ENCODE measurements around the gene PCDHA7. TPM values are rescaled to one million over a fixed set of nuclear protein-coding genes. Genes with fewer than 3 reads are reported as not detected.
"Not testable (repeated sequence)": the region's sequence is repeated elsewhere in the genome, so short reads cannot be mapped to it uniquely, and the experiment has no call there.

Gene PCDHA7, protein sequence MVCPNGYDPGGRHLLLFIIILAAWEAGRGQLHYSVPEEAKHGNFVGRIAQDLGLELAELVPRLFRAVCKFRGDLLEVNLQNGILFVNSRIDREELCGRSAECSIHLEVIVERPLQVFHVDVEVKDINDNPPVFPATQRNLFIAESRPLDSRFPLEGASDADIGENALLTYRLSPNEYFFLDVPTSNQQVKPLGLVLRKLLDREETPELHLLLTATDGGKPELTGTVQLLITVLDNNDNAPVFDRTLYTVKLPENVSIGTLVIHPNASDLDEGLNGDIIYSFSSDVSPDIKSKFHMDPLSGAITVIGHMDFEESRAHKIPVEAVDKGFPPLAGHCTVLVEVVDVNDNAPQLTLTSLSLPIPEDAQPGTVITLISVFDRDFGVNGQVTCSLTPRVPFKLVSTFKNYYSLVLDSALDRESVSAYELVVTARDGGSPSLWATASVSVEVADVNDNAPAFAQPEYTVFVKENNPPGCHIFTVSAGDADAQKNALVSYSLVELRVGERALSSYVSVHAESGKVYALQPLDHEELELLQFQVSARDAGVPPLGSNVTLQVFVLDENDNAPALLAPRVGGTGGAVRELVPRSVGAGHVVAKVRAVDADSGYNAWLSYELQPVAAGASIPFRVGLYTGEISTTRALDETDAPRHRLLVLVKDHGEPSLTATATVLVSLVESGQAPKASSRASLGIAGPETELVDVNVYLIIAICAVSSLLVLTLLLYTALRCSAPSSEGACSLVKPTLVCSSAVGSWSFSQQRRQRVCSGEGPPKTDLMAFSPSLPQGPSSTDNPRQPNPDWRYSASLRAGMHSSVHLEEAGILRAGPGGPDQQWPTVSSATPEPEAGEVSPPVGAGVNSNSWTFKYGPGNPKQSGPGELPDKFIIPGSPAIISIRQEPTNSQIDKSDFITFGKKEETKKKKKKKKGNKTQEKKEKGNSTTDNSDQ
- polyA plus RNA-seq, result 0.31 TPM
- long read RNA-seq, donor 1, result 0 reads
- long read RNA-seq, donor 2, partial matches to known transcripts, result 0 of 1 reads
- long read RNA-seq, donor 2, other reads (novel, unspliced or antisense), result 0 of 1 reads
- long read RNA-seq, donor 3, result 0 reads
- long read RNA-seq, donor 4, result 0 reads
- long read RNA-seq, donor 5, result 0 reads
- long read RNA-seq, donor 6, result 0 reads
- long read RNA-seq, donor 7, result 0 reads
- long read RNA-seq, donor 8, result 0 reads
- long read RNA-seq, donor 9, result 0 reads
- long read RNA-seq, donor 10, result 0 reads
- long read RNA-seq, donor 11, result 0 reads

DNA sequence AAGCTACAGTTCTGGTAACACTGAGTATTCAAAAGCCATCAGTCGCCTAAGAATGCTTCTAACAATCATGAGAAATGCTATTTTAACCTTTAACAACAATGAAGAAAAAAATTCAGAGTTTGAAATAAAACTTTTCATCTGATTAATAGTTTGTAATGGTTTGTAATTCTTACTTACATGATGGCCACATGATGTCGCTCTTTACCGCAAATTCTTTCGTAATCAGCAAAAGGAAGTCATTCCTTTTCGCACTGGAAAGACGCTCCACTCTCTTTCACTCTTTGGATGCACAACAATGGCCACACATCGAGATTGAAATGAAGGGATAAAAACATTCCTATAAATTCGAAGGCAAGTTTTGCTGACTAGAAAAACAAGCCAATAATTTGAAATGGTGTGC lies at the start of gene PCDHA7:
TSS of gene PCDHA7 (plus strand) at position 277 of the 400 bp plus-strand sequence. CDS start at position 392, 115 bp downstream.
- no peak within 1 kb of the TSS for H3K27ac ChIP-seq (ENCODE audit: low read length)
- 12% methylated on average over 3 of the region's 8 CpGs for WGBS (ENCODE audit: insufficient coverage, low lambda C conversion rate)
- H3K4me1 ChIP-seq (ENCODE audit: control insufficient read depth, insufficient read depth, low read length), result no peaks in the 10 kb centered on the region
- peaks cover 32% of the 10 kb centered on the region for H3K9me3 ChIP-seq (ENCODE audit: control insufficient read depth, low read depth, low read length)
- DNase-seq, result no peak
- no peak within 1 kb of the TSS for H3K4me3 ChIP-seq (ENCODE audit: low read length)
- H3K27me3 ChIP-seq (ENCODE audit: control insufficient read depth, insufficient read depth, low read length), result peaks cover 3% of the 10 kb centered on the region
- no peaks in the 10 kb centered on the region for H3K36me3 ChIP-seq (ENCODE audit: control insufficient read depth, insufficient read depth, low read length)

DNA sequence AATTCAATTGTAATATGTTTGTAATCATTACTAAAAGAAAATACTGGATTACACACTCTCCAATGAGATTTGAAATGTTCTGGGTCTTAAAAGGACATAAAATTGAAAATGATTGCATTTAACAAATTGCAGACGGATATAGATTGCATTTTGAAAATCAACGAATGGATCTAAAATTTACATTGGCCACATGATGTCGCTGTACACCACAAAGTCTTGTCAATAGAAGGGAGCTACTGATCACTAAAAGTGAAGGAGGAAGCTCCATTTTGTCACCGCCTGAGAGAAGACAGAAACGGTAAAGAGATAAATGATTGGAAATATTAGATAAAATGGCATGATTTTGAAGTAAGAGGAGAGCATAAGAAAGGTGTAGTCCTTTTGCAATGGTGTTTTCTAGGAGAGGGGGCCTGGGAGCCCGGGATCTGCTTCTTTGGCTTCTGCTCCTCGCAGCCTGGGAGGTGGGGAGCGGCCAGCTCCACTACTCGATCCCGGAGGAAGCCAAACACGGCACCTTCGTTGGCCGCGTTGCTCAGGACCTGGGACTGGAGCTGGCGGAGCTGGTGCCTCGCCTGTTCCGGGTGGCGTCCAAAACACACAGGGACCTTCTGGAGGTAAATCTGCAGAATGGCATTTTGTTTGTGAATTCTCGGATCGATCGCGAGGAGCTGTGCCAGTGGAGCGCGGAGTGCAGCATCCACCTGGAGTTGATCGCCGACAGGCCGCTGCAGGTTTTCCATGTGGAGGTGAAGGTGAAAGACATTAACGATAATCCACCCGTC lies 48.0 kb upstream of the PCDHA7 start, which contains the start of gene PCDHA1:
TSS of gene PCDHA1 (plus strand) at position 236 of the 782 bp plus-strand sequence.
- Histone ChIP-seq H3K4me3 (ENCODE audit: low read length) (no peak within 1 kb of the TSS), H3K4me1 (ENCODE audit: control insufficient read depth, insufficient read depth, low read length) (no peaks in the 10 kb centered on the region), H3K27me3 (ENCODE audit: control insufficient read depth, insufficient read depth, low read length) (peaks cover 15% of the 10 kb centered on the region), H3K36me3 (ENCODE audit: control insufficient read depth, insufficient read depth, low read length) (no peaks in the 10 kb centered on the region), H3K9me3 (ENCODE audit: control insufficient read depth, low read depth, low read length) (peaks cover 27% of the 10 kb centered on the region), H3K27ac (ENCODE audit: low read length) (no peak within 1 kb of the TSS)
- DNase-seq, result no peak
- WGBS (ENCODE audit: insufficient coverage, low lambda C conversion rate), result 13% methylated on average over 3 of the region's 29 CpGs

DNA sequence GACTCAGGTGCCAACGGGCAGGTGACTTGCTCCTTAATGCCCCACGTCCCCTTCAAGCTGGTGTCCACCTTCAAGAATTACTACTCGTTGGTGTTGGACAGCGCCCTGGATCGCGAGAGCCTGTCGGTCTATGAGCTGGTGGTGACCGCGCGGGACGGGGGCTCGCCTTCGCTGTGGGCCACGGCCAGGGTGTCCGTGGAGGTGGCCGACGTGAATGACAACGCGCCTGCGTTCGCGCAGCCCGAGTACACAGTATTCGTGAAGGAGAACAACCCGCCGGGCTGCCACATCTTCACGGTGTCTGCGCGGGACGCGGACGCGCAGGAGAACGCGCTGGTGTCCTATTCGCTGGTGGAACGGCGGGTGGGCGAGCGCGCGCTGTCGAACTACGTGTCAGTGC lies 46.6 kb upstream of the PCDHA7 start:
- Histone ChIP-seq H3K27me3 (ENCODE audit: control insufficient read depth, insufficient read depth, low read length) (peaks cover 15% of the 10 kb centered on the region), H3K9me3 (ENCODE audit: control insufficient read depth, low read depth, low read length) (peaks cover 27% of the 10 kb centered on the region)
- not testable (repeated sequence) for H3K36me3 ChIP-seq (ENCODE audit: control insufficient read depth, insufficient read depth, low read length); H3K4me3 ChIP-seq (ENCODE audit: low read length); DNase-seq; H3K4me1 ChIP-seq (ENCODE audit: control insufficient read depth, insufficient read depth, low read length); H3K27ac ChIP-seq (ENCODE audit: low read length)
- no CpG with 5 or more reads among the region's 44 CpGs for WGBS (ENCODE audit: insufficient coverage, low lambda C conversion rate)

DNA sequence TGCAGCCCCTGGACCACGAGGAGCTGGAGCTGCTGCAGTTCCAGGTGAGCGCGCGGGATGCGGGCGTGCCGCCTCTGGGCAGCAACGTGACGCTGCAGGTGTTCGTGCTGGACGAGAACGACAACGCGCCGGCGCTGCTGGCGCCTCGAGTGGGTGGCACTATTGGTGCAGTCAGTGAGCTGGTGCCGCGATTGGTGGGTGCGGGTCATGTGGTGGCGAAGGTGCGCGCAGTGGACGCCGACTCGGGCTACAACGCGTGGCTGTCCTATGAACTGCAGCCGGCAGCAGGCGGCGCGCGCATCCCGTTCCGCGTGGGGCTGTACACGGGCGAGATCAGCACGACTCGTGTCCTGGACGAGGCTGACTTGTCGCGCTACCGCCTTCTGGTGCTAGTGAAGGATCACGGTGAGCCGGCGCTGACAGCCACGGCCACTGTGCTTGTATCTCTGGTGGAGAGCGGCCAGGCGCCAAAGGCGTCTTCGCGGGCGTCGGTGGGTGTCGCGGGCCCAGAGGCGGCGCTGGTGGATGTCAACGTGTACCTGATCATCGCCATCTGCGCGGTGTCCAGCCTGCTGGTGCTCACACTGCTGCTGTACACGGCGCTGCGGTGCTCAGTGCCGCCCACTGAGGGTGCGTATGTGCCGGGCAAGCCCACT lies 46.1 kb upstream of the PCDHA7 start:
- H3K4me3 ChIP-seq (ENCODE audit: low read length); H3K4me1 ChIP-seq (ENCODE audit: control insufficient read depth, insufficient read depth, low read length); H3K36me3 ChIP-seq (ENCODE audit: control insufficient read depth, insufficient read depth, low read length); DNase-seq; H3K27ac ChIP-seq (ENCODE audit: low read length): not testable (repeated sequence)
- Histone ChIP-seq H3K27me3 (ENCODE audit: control insufficient read depth, insufficient read depth, low read length) (peaks cover 15% of the 10 kb centered on the region), H3K9me3 (ENCODE audit: control insufficient read depth, low read depth, low read length) (peaks cover 27% of the 10 kb centered on the region)
- no CpG with 5 or more reads among the region's 70 CpGs for WGBS (ENCODE audit: insufficient coverage, low lambda C conversion rate)

DNA sequence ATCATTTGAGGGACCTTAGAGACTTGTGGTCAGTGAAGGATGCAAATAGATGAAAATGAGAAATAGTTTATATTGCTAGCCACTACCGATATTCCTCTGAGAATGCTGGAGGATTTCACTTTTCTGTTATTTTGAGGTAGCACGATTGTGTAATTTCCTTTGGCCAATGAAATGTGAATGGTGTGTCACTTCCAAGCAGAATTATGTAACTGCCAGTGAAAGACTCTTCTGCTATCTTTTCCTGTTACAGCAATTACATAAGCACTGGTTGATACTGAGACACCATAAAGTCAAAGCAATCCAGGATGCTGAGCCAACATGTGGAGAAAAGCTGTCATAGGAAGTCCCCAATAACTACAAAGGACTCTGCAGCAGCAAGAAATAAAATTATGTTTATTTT lies 43.0 kb upstream of the PCDHA7 start:
- DNase-seq, result no peak
- H3K4me3 ChIP-seq (ENCODE audit: low read length), result no peak overlapping the region
- peaks cover 32% of the 10 kb centered on the region for H3K9me3 ChIP-seq (ENCODE audit: control insufficient read depth, low read depth, low read length)
- WGBS (ENCODE audit: insufficient coverage, low lambda C conversion rate), result 41% methylated on average over 2 of the region's 2 CpGs
- H3K27ac ChIP-seq (ENCODE audit: low read length), result no peak overlapping the region
- H3K27me3 ChIP-seq (ENCODE audit: control insufficient read depth, insufficient read depth, low read length), result peaks cover 15% of the 10 kb centered on the region
- H3K4me1 ChIP-seq (ENCODE audit: control insufficient read depth, insufficient read depth, low read length), result no peaks in the 10 kb centered on the region
- H3K36me3 ChIP-seq (ENCODE audit: control insufficient read depth, insufficient read depth, low read length), result no peaks in the 10 kb centered on the region

DNA sequence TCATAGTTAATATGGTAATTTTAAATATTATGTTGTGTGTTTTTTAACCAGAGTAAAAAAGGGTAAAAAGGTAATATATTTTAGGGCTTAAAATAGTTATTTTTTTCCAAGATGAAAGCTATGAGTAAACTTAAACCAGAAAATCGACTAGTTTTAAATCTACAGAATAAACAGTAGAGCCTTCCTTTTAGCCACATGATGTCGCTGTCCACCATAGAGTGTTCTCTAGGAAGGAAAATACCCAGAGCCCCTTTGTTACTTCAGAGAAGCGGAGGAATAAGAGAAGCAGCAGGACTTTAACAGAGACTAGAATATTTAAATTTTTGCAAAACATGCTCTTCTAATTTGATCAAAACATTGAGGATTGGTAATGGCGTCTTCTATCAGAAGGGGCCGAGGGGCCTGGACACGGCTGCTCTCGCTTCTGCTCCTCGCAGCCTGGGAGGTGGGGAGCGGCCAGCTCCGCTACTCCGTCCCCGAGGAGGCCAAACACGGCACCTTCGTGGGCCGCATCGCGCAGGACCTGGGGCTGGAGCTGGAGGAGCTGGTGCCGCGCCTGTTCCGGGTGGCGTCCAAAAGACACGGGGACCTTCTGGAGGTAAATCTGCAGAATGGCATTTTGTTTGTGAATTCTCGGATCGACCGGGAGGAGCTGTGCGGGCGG lies 39.3 kb upstream of the PCDHA7 start, which contains the start of gene PCDHA2:
TSS of gene PCDHA2 (plus strand) at position 258 of the 664 bp plus-strand sequence.
- Histone ChIP-seq H3K27me3 (ENCODE audit: control insufficient read depth, insufficient read depth, low read length) (no peaks in the 10 kb centered on the region), H3K4me3 (ENCODE audit: low read length) (no peak within 1 kb of the TSS), H3K36me3 (ENCODE audit: control insufficient read depth, insufficient read depth, low read length) (no peaks in the 10 kb centered on the region), H3K4me1 (ENCODE audit: control insufficient read depth, insufficient read depth, low read length) (no peaks in the 10 kb centered on the region), H3K27ac (ENCODE audit: low read length) (no peak within 1 kb of the TSS), H3K9me3 (ENCODE audit: control insufficient read depth, low read depth, low read length) (peaks cover 21% of the 10 kb centered on the region)
- no peak for DNase-seq
- 20% methylated on average over 2 of the region's 27 CpGs for WGBS (ENCODE audit: insufficient coverage, low lambda C conversion rate)

DNA sequence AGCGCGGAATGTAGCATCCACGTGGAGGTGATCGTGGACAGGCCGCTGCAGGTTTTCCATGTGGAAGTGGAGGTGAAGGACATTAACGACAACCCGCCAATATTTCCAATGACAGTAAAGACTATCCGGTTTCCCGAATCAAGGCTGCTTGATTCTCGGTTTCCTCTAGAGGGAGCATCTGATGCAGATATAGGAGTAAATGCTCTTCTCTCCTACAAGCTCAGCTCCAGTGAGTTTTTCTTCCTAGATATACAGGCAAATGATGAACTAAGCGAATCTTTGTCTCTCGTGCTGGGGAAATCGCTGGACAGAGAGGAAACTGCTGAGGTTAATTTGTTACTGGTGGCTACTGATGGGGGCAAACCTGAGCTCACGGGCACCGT lies 38.8 kb upstream of the PCDHA7 start:
- 93% methylated on average over 2 of the region's 15 CpGs for WGBS (ENCODE audit: insufficient coverage, low lambda C conversion rate)
- H3K27me3 ChIP-seq (ENCODE audit: control insufficient read depth, insufficient read depth, low read length), result no peaks in the 10 kb centered on the region
- no peak for DNase-seq
- no peaks in the 10 kb centered on the region for H3K36me3 ChIP-seq (ENCODE audit: control insufficient read depth, insufficient read depth, low read length)
- peaks cover 21% of the 10 kb centered on the region for H3K9me3 ChIP-seq (ENCODE audit: control insufficient read depth, low read depth, low read length)
- H3K4me3 ChIP-seq (ENCODE audit: low read length), result no peak overlapping the region
- H3K4me1 ChIP-seq (ENCODE audit: control insufficient read depth, insufficient read depth, low read length), result no peaks in the 10 kb centered on the region
- H3K27ac ChIP-seq (ENCODE audit: low read length), result no peak overlapping the region

DNA sequence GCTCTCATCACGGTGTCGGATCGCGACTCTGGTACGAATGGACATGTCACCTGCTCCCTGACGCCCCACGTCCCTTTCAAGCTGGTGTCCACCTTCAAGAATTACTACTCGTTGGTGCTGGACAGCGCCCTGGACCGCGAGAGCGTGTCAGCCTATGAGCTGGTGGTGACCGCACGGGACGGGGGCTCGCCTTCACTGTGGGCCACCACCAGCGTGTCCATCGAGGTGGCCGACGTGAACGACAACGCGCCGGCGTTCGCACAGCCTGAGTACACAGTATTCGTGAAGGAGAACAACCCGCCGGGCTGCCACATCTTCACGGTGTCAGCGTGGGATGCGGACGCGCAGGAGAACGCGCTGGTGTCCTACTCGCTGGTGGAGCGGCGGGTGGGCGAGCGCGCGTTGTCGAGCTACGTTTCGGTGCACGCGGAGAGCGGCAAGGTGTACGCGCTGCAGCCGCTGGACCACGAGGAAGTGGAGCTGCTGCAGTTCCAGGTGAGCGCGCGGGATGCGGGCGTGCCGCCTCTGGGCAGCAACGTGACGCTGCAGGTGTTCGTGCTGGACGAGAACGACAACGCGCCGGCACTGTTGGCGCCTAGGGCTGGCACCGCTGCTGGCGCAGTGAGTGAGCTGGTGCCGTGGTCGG lies 37.9 kb upstream of the PCDHA7 start:
- not testable (repeated sequence) for H3K4me1 ChIP-seq (ENCODE audit: control insufficient read depth, insufficient read depth, low read length); DNase-seq; H3K36me3 ChIP-seq (ENCODE audit: control insufficient read depth, insufficient read depth, low read length); H3K27me3 ChIP-seq (ENCODE audit: control insufficient read depth, insufficient read depth, low read length); H3K27ac ChIP-seq (ENCODE audit: low read length); H3K4me3 ChIP-seq (ENCODE audit: low read length)
- peaks cover 24% of the 10 kb centered on the region for H3K9me3 ChIP-seq (ENCODE audit: control insufficient read depth, low read depth, low read length)
- WGBS (ENCODE audit: insufficient coverage, low lambda C conversion rate), result 43% methylated on average over 6 of the region's 72 CpGs

DNA sequence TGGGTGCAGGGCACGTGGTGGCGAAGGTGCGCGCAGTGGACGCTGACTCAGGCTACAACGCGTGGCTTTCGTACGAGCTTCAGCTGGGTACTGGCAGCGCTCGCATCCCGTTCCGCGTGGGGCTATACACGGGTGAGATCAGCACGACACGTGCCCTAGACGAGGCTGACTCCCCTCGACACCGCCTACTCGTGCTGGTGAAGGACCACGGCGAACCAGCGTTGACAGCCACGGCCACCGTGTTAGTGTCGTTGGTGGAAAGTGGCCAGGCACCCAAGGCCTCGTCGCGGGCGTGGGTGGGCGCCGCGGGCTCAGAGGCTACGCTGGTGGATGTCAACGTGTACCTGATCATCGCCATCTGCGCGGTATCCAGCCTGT lies 37.4 kb upstream of the PCDHA7 start:
- no CpG with 5 or more reads among the region's 39 CpGs for WGBS (ENCODE audit: insufficient coverage, low lambda C conversion rate)
- no peak for DNase-seq
- H3K4me1 ChIP-seq (ENCODE audit: control insufficient read depth, insufficient read depth, low read length), result no peaks in the 10 kb centered on the region
- no peak overlapping the region for H3K27ac ChIP-seq (ENCODE audit: low read length)
- no peaks in the 10 kb centered on the region for H3K27me3 ChIP-seq (ENCODE audit: control insufficient read depth, insufficient read depth, low read length)
- H3K4me3 ChIP-seq (ENCODE audit: low read length), result no peak overlapping the region
- H3K9me3 ChIP-seq (ENCODE audit: control insufficient read depth, low read depth, low read length), result peaks cover 26% of the 10 kb centered on the region
- no peaks in the 10 kb centered on the region for H3K36me3 ChIP-seq (ENCODE audit: control insufficient read depth, insufficient read depth, low read length)

All from large intestine (tissue), 12 donors.